Naive thymus-derived CD8-positive, alpha-beta T cell (primary cell): ENCODE data around the gene SCYGR4. TPM values are rescaled to one million over a fixed set of nuclear protein-coding genes. Genes with fewer than 3 reads are reported as not detected.

Experiments
- ATAC-seq, 2 donors: fragments of 150-1000 bp; cut with Tn5 transposase in 1 of 2; sonication (Bioruptor Pico), chemical (Tn5 transposase) in 1 of 2; 1 replicate in 1 of 2; 2 replicates in 1 of 2; pipeline ENCODE4 v1.10.0; 2021; ENCODE audit warnings: mild to moderate bottlenecking in 2 of 2, moderate library complexity in 2 of 2
- POLR2A ChIA-PET: fragments of 350-600 bp; sonication (Branson Sonifier 250); formaldehyde crosslinking; loops from one replicate; lab custom pipeline; 2021; ENCODE audit warnings: antibody characterized with exemption; lab: Charles Lee
- DNase-seq, 10 donors: peaks; one replicate each; pipeline versions ENCODE4 v3.0.0 to v3.0.0-alpha.2; 2020 to 2022
- H3K27ac Mint-ChIP-seq, 10 donors: one replicate each; pipeline ENCODE4 v1.8.0; 2020 to 2022; ENCODE audit warnings: mild to moderate bottlenecking in 10 of 10, mixed read lengths in 10 of 10, moderate library complexity in 4 of 10, inconsistent platforms in 1 of 10
- H3K27me3 Mint-ChIP-seq, 5 donors: one replicate each; pipeline ENCODE4 v1.8.0; 2021 to 2022; ENCODE audit warnings: mixed read lengths in 5 of 5
- H3K36me3 Mint-ChIP-seq, 3 donors: one replicate each; pipeline ENCODE4 v1.8.0; 2020 to 2022; ENCODE audit warnings: mixed read lengths in 3 of 3, mild to moderate bottlenecking in 2 of 3, inconsistent platforms in 1 of 3
- H3K4me1 Mint-ChIP-seq, 4 donors: one replicate each; pipeline ENCODE4 v1.8.0; 2021 to 2022; ENCODE audit warnings: mixed read lengths in 4 of 4
- H3K4me3 Mint-ChIP-seq, 10 donors: one replicate each; pipeline ENCODE4 v1.8.0; 2020 to 2022; ENCODE audit warnings: mild to moderate bottlenecking in 10 of 10, mixed read lengths in 10 of 10, moderate library complexity in 6 of 10, inconsistent platforms in 1 of 10
- H3K9me3 Mint-ChIP-seq, 9 donors: one replicate each; pipeline ENCODE4 v1.8.0; 2020 to 2022; ENCODE audit warnings: mixed read lengths in 9 of 9, mild to moderate bottlenecking in 3 of 9, inconsistent platforms in 1 of 9, moderate library complexity in 1 of 9
- polyA plus RNA-seq, 3 donors: library from polyadenylated mRNA; unstranded; fragments of 300-500 nt; fragmentation: Illumina TruSeq; gene quantifications; one replicate each; pipeline ENCODE4 v1.2.3, GENCODE V29; 2021
- total RNA-seq, 8 experiments: library from RNA in 2 of 8; stranded (reverse) in 2 of 8; gene quantifications; one replicate each; pipeline ENCODE4 v1.2.3 and lab custom pipeline; 2021 to 2026

Gene SCYGR4, protein sequence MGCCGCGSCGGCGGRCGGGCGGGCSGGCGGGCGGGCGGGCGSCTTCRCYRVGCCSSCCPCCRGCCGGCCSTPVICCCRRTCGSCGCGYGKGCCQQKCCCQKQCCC
- not detected for total RNA-seq
- not detected for polyA plus RNA-seq
- 0 reads per million in 6 experiments for total RNA-seq (lab: John Stamatoyannopoulos, UW)

DNA sequence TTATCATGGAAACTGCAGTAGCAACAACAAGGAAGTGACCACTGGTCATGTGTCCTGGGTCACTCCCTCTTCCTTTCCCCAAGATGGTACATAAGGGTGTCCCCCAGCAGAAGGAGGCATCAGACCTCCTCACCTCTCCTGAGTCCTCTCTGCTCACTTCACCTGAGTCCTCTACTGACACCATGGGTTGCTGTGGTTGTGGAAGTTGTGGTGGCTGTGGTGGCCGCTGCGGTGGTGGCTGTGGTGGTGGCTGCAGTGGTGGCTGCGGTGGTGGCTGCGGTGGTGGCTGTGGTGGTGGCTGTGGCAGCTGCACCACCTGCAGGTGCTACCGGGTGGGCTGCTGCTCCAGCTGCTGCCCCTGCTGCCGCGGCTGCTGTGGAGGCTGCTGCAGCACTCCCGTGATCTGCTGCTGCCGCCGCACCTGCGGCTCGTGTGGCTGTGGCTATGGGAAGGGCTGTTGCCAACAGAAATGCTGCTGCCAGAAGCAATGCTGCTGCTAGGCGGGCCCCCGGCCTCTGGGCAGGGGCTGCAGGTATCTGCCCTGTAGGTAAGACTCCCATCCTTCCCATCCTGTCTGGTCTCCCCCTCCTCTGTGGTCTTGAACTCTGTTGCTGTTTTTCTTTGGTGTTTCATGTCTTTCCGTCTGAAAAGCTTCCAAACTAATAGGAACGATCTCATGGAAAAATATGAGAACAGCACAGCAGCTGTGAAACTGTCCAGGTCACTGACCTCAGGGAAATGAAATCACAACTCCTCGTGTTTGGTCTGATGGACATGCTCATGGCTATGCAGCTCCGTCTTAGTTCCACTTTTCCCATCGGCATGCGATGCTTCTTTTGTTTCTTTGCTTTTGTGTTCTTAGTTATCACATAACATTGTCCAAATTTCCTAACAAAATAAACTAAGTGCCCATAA is at the start of gene SCYGR4:
Gene SCYGR4, plus strand, starts transcription at position 183 of the 915 bp plus-strand sequence. Its CDS starts 0 bp downstream, at position 183.
- no peak within 1 kb of the TSS for H3K4me3 Mint-ChIP-seq
- H3K36me3 Mint-ChIP-seq: no peaks in the 10 kb centered on the region
- no peaks in the 10 kb centered on the region for H3K4me1 Mint-ChIP-seq
- POLR2A ChIA-PET: no interaction called here
- no peak for DNase-seq
- ATAC-seq: no peak
- H3K27ac Mint-ChIP-seq: peak within 1 kb of the TSS in 1 of 10 donors; percentile 13
- H3K9me3 Mint-ChIP-seq: peaks cover 0 to 2% (median 0%) of the 10 kb centered on the region in 9 donors
- H3K27me3 Mint-ChIP-seq: peaks cover 7 to 24% (median 15%) of the 10 kb centered on the region in 5 donors

DNA sequence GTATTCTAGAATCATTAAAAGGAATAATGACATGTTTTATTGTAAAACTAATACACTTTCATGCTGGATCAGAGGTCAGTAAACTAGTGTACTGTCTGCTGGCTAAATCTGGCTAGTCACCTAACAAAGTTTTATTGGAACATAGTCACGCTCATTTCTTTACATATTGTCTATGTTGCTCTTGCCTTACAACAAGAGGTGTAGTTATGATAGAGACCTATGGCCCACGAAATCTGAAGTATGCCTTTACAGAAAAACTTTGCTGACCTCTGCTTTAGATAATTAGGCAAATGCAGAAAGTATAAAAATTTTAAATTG is 48.5 kb upstream of the SCYGR4 start:
- H3K9me3 Mint-ChIP-seq: no peaks in the 10 kb centered on the region
- no peak for DNase-seq
- H3K36me3 Mint-ChIP-seq: peaks cover 0 to 8% (median 0%) of the 10 kb centered on the region in 3 donors
- H3K4me3 Mint-ChIP-seq: no peak overlapping the region
- POLR2A ChIA-PET: no interaction called here
- H3K27ac Mint-ChIP-seq: no peak overlapping the region
- no peaks in the 10 kb centered on the region for H3K27me3 Mint-ChIP-seq
- ATAC-seq: no peak
- H3K4me1 Mint-ChIP-seq: peaks cover 0 to 12% (median 6%) of the 10 kb centered on the region in 4 donors

DNA sequence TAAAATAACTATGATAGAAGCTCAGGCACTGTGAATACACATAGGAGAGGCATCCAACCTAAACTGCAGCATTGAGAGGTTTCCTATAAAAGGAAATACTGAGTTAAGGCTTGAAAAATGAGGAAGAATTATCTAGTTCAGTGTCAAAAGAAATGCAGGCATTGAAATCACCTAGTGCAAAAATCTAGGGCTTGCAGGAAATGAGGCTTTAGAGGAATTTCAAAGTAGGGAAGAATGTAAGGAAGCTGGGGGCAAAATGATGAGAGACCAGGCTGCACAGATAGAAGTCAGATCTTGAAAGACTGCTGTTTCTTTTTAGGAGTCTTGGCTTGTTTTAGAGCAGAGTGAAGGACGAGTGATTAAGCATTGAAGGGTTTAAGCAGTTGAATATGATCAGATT is 46.7 kb upstream of the SCYGR4 start:
- no peak for DNase-seq
- POLR2A ChIA-PET: no interaction called here
- no peak overlapping the region for H3K4me3 Mint-ChIP-seq
- peaks cover 0 to 10% (median 6%) of the 10 kb centered on the region in 4 donors for H3K4me1 Mint-ChIP-seq
- peak overlapping the region in 4 of 10 donors; percentile 8 to 48 (median 28) for H3K27ac Mint-ChIP-seq
- H3K9me3 Mint-ChIP-seq: no peaks in the 10 kb centered on the region
- no peak for ATAC-seq
- peaks cover 0 to 2% (median 0%) of the 10 kb centered on the region in 3 donors for H3K36me3 Mint-ChIP-seq
- H3K27me3 Mint-ChIP-seq: no peaks in the 10 kb centered on the region

DNA sequence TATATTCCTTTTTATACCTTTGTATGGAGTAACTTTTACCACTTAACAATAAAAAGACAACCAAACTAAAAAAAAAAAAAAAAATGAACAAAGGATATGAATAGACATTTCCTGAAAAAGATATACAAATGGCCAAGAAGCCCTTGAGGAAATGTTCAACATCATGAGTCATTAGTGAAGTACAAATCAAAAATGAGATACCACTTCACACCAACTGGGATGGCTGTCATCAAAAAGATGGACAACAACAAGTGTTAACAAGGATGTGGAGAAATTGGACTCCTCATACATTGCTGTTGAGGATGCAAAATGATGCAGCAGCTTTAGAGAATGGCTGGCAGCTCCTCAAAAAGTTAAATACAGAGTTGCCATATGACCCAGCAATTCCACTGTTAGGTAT is 41.2 kb upstream of the SCYGR4 start:
- H3K27ac Mint-ChIP-seq: no peak overlapping the region
- DNase-seq (no peak), ATAC-seq (no peak)
- H3K9me3 Mint-ChIP-seq: peaks cover 0 to under 1% (median 0%) of the 10 kb centered on the region in 9 donors
- H3K36me3 Mint-ChIP-seq: no peaks in the 10 kb centered on the region
- no peak overlapping the region for H3K4me3 Mint-ChIP-seq
- peaks cover 2 to 18% (median 14%) of the 10 kb centered on the region in 5 donors for H3K27me3 Mint-ChIP-seq
- POLR2A ChIA-PET: interaction anchor here (0.6 kb wide), 1 partner anchor 42 kb away, joined by 4 read pairs; no protein-coding TSS in a partner anchor
- peaks cover 0 to 4% (median under 1%) of the 10 kb centered on the region in 4 donors for H3K4me1 Mint-ChIP-seq

DNA sequence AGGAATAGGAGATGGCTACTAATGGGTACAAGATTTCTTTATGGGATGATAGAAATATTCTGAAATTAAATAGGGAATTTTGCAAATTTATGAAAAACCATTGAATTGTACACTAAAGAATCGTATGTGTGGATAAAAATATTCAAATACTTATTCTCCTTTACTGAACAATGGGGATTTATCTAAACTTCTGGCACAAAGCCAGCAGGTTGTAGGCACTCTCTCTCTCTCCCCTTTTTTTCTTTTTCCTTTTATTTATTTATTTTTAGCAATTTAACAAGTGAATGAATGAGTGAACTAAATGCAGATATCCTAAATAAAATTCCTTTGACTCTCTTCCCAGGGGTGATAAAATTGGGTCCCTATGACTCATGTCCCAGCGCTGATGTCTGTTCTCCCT is 40.5 kb upstream of the SCYGR4 start:
- no peak for DNase-seq
- H3K9me3 Mint-ChIP-seq: peaks cover 0 to 6% (median 0%) of the 10 kb centered on the region in 9 donors
- POLR2A ChIA-PET: no interaction called here
- no peak for ATAC-seq
- H3K4me1 Mint-ChIP-seq: peaks cover 0 to 2% (median under 1%) of the 10 kb centered on the region in 4 donors
- H3K36me3 Mint-ChIP-seq: peaks cover 0 to under 1% (median under 1%) of the 10 kb centered on the region in 3 donors
- peaks cover 6 to 22% (median 20%) of the 10 kb centered on the region in 5 donors for H3K27me3 Mint-ChIP-seq
- no peak overlapping the region for H3K27ac Mint-ChIP-seq
- no peak overlapping the region for H3K4me3 Mint-ChIP-seq

DNA sequence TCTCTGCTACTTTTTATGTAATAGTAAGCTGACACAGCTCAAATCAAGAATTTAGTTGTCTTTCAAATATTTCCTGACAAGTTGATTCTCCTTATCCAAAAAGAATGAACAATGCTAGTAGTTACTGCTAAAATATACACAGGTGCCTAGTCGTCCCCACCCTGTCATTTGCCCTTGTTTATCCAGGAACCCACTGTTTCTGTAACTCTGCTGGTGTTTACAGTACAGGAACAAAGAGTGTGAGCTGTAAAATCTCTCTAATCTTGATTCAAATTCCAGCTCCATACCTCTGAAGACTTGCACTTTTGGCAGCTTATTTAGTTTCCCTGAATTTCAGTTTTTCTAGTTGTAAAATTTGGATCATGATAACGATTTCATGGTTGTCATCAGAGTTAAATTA is 39.7 kb upstream of the SCYGR4 start:
- DNase-seq (no peak), ATAC-seq (no peak)
- peaks cover 13 to 28% (median 27%) of the 10 kb centered on the region in 5 donors for H3K27me3 Mint-ChIP-seq
- peaks cover 4 to 8% (median 6%) of the 10 kb centered on the region in 3 donors for H3K36me3 Mint-ChIP-seq
- H3K4me1 Mint-ChIP-seq: peaks cover 0 to 2% (median under 1%) of the 10 kb centered on the region in 4 donors
- H3K27ac Mint-ChIP-seq: no peak overlapping the region
- peaks cover 0 to 14% (median 7%) of the 10 kb centered on the region in 9 donors for H3K9me3 Mint-ChIP-seq
- H3K4me3 Mint-ChIP-seq: no peak overlapping the region
- POLR2A ChIA-PET: no interaction called here

DNA sequence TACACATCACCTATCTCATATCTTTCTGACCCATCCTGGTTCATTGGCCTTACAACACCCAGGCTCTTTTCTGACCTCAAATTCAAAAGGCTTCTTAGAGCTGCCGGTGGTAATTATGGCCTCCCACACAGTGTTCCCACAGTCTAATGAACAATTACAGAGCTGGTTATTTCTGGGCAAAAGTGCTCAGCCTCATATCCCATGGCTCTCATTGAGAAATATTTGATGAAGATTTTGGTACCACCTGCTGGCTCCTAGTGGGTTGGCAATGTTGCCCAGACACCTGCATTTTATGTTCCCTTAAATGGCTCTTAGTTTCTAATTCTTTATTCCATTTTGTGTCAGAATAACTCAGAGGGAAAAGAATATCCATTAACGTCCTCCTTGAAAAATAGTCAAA is 38.7 kb upstream of the SCYGR4 start:
- peaks cover 19 to 38% (median 31%) of the 10 kb centered on the region in 5 donors for H3K27me3 Mint-ChIP-seq
- H3K4me3 Mint-ChIP-seq: no peak overlapping the region
- POLR2A ChIA-PET: no interaction called here
- ATAC-seq (no peak), DNase-seq (no peak)
- H3K9me3 Mint-ChIP-seq: peaks cover 0 to 25% (median 13%) of the 10 kb centered on the region in 9 donors
- H3K36me3 Mint-ChIP-seq: peaks cover 6 to 13% (median 10%) of the 10 kb centered on the region in 3 donors
- peaks cover 0 to 2% (median 0%) of the 10 kb centered on the region in 4 donors for H3K4me1 Mint-ChIP-seq
- peak overlapping the region in 1 of 10 donors; percentile 40 for H3K27ac Mint-ChIP-seq

DNA sequence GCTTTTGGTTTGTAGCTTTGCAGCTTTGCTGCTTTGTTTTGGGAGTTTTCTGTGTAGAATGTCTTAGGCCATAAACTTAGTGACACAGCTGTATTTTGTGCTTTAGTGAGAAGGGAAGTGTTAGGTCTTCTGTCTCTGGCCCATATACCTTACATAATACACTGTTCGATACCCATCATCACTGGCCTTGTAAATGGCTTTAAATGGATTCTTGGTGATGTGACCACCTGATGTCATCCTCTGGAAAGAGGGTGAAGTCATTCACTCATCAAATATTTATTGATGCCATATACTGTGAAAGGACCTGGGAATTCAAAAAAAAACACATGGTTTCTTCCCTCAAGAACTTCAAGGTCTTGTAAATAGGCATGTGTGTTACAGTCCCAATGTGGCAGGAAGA is 37.5 kb upstream of the SCYGR4 start:
- peaks cover 0 to 2% (median 0%) of the 10 kb centered on the region in 4 donors for H3K4me1 Mint-ChIP-seq
- H3K27me3 Mint-ChIP-seq: peaks cover 19 to 50% (median 38%) of the 10 kb centered on the region in 5 donors
- no peak for ATAC-seq
- H3K4me3 Mint-ChIP-seq: no peak overlapping the region
- H3K9me3 Mint-ChIP-seq: peaks cover 0 to 27% (median 14%) of the 10 kb centered on the region in 9 donors
- no peak overlapping the region for H3K27ac Mint-ChIP-seq
- POLR2A ChIA-PET: no interaction called here
- DNase-seq: no peak
- H3K36me3 Mint-ChIP-seq: peaks cover 6 to 20% (median 10%) of the 10 kb centered on the region in 3 donors

DNA sequence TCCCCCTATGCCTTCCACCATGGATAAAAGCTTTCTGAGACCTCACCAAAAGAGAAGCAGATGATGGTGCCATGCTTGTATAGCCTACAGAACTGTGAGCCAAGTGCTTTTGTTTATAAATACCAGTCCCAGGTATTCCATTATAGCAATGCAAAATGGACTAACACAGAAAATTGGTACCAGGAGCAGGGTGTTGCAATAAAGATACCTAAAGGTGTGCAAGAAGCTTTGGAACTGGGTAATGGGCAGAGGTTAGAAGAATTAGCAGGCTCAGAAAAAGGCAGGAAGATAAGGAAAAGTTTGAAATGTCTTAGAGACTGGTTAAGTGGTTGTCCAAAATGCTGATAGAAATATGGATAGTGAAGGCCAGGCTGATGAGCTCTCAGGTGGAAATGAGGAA is 34.9 kb upstream of the SCYGR4 start:
- ATAC-seq (no peak), DNase-seq (no peak)
- Mint-ChIP-seq H3K4me3 (no peak overlapping the region), H3K4me1 (no peaks in the 10 kb centered on the region), H3K27ac (no peak overlapping the region), H3K36me3 (peaks cover 6 to 21% (median 10%) of the 10 kb centered on the region in 3 donors), H3K27me3 (peaks cover 17 to 52% (median 36%) of the 10 kb centered on the region in 5 donors), H3K9me3 (peaks cover 0 to 27% (median 14%) of the 10 kb centered on the region in 9 donors)
- POLR2A ChIA-PET: no interaction called here

DNA sequence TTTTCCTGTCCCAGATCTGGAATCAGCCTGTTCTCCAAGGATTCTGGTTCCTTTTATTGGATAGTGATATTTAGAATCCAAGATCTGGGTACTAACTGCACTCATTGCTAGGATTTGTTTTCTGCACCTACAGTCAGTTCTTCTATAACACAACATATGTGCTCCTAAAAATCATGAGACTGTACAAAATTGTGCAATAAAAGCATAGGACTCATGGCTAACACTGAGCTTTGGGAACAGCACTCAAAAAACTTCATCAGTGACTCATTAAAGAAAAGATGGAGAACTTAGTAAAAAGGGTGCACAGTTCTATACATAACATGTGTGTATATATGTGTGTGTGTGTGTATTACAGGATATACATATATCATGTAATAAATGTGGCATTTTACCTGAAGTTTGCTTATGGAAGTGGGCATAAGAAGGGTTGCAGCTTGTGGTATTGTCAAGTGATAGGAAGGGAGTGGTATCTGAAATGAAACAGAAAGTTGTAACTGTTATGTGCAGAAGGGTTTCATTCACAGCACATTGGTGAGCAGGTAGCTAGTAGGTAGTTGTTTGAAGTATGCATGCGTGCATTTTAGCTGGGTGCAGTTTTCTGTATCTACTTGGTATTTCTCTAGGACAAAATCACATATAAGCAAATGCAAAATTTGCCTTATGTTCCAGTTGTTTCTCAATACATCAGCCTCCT is 24.5 kb upstream of the SCYGR4 start:
- DNase-seq (no peak), ATAC-seq (no peak)
- peaks cover 0 to 6% (median 0%) of the 10 kb centered on the region in 3 donors for H3K36me3 Mint-ChIP-seq
- H3K4me3 Mint-ChIP-seq: no peak overlapping the region
- POLR2A ChIA-PET: no interaction called here
- peaks cover 0 to 14% (median 4%) of the 10 kb centered on the region in 9 donors for H3K9me3 Mint-ChIP-seq
- no peak overlapping the region for H3K27ac Mint-ChIP-seq
- H3K27me3 Mint-ChIP-seq: peaks cover 26 to 41% (median 36%) of the 10 kb centered on the region in 5 donors
- no peaks in the 10 kb centered on the region for H3K4me1 Mint-ChIP-seq

DNA sequence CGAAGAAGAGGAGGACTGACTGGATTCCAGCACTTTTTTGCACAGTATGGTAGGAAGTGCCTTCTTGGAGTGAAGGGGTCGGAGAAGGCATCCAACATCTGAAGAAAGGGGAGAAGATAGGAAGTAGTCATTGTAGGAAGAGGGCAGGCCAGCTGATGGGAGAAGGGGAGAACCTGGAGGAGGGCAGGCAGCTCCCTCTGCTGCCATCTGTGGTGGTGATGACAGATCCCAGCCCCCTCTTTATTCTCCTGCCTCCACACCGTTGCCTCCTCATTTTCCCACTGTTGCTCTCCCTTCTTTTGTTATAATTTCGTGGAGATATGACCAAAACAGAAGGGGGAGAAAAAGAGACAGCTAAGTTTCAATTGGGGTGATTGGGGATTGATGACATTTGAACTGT is 21.5 kb upstream of the SCYGR4 start:
- ATAC-seq (no peak), DNase-seq (no peak)
- H3K27me3 Mint-ChIP-seq: peaks cover 28 to 41% (median 34%) of the 10 kb centered on the region in 5 donors
- no peaks in the 10 kb centered on the region for H3K4me1 Mint-ChIP-seq
- H3K27ac Mint-ChIP-seq: no peak overlapping the region
- peaks cover 0 to 2% (median 0%) of the 10 kb centered on the region in 9 donors for H3K9me3 Mint-ChIP-seq
- POLR2A ChIA-PET: no interaction called here
- H3K36me3 Mint-ChIP-seq: peaks cover 0 to 4% (median 0%) of the 10 kb centered on the region in 3 donors
- no peak overlapping the region for H3K4me3 Mint-ChIP-seq

DNA sequence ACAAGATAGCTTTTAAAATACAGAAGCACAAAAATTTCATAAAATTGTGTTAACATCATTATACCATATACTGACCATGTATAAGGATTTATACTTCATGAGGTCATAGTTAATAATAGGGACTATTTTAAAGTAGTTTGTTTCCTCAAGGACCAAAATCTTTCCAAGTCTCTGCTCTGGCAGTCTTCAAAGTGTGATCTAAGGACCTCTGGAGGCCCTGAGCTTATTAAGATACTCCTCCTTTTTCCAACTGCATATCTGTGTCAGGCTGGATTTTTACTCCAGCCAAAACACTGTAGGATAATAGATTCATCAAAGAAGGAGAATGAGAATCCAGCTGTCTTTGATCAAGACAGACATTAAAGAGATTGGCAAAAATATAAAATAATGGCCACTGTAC is 20.3 kb upstream of the SCYGR4 start:
- POLR2A ChIA-PET: no interaction called here
- H3K27me3 Mint-ChIP-seq: peaks cover 27 to 45% (median 33%) of the 10 kb centered on the region in 5 donors
- no peak overlapping the region for H3K4me3 Mint-ChIP-seq
- ATAC-seq: no peak
- H3K4me1 Mint-ChIP-seq: no peaks in the 10 kb centered on the region
- H3K36me3 Mint-ChIP-seq: peaks cover 0 to 4% (median 0%) of the 10 kb centered on the region in 3 donors
- no peak overlapping the region for H3K27ac Mint-ChIP-seq
- H3K9me3 Mint-ChIP-seq: no peaks in the 10 kb centered on the region
- DNase-seq: no peak
